ENCODE data around the gene TRMT112. TPM values are rescaled to one million over a fixed set of nuclear protein-coding genes. Genes with fewer than 3 reads are reported as not detected.

TRMT112 gene
- 100 to 1,000 TPM; 157 to 218 TPM for total RNA-seq

DNA sequence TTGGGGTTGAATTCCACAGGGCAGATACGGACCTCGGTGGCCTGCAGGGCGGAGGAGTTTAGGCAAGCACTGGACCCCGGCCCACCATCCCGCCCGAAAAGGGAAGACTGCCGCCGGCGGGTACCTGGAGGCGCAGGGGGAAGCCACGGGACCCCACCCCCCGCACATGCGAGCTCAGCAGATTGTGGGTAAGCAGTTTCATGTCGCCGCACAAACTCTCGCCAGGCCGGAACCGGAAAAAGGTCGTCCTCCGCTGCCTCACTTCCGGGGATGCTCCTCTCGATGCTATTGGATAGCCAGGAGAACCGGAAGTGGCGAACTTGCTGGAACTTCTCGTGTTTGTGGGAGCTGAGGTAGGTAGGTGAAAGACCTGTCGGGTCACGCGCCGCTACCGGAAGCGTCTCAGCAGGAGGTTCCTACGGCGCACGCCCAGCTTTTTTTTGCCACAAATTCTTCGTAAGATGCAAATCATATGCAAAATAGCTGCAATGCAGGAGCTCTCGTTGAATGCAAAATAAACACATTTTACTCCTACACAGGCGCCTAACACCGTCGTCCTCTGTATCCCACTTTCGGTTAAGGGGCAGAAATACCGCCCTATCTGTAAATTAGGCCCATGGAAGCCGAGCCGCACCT lies at the start of gene TRMT112:
Gene TRMT112, minus strand, starts transcription at position 235 of the 636 bp plus-strand sequence. Its CDS starts 33 bp downstream, at position 202.
- Mint-ChIP-seq H3K4me3 (peak within 1 kb of the TSS; percentile 92), H3K27me3 (no peaks in the 10 kb centered on the region), H3K27ac (peak within 1 kb of the TSS; percentile 97), H3K9me3 (no peaks in the 10 kb centered on the region), H3K4me1 (peaks cover 23% of the 10 kb centered on the region), H3K36me3 (ENCODE audit: low read depth) (peaks cover 81% of the 10 kb centered on the region)
- ATAC-seq (replicated peaks), result peak; percentile 87

DNA sequence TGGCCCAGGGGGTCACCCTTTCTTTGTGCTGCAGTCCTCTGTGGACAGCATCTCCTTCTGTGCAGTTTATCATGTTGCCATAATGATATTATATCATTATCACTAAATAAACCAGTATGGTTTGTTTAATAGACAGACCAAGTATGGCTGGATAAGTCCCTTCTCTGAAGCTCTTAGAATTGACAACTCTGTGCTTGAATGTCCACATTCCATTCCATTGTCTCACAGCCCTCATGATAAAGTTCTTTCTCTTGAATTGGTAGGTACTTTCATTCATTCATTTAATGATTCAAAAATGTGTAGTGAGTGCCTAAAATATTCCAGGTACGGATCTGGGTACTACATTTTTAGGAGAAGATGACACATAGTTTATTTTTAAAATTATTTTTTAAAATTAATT lies 49.4 kb upstream of the TRMT112 start:
- Mint-ChIP-seq H3K27ac (no peak overlapping the region), H3K4me1 (no peaks in the 10 kb centered on the region), H3K36me3 (ENCODE audit: low read depth) (peaks cover 90% of the 10 kb centered on the region), H3K4me3 (no peak overlapping the region), H3K9me3 (no peaks in the 10 kb centered on the region), H3K27me3 (no peaks in the 10 kb centered on the region)
- ATAC-seq (replicated peaks), result no peak

DNA sequence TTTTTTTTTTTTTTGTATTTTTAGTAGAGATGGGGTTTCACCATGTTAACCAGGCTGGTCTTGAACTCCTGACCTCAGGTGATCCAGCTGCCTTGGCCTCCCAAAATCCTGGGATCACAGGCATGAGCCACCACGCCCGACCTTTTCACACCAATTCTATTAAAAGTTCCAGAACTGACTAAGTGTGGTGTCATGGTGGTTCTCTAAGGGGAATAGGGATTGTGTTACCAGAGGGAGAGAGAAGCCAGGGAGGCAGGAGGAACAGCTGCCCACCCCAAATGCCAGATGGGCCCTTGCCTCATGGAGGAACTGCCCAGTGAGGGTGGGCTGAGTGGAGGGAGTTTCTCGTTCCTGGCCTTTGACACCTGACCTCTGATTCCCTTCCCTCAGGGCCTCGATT lies 47.6 kb upstream of the TRMT112 start:
- Mint-ChIP-seq H3K9me3 (no peaks in the 10 kb centered on the region), H3K4me1 (peaks cover 4% of the 10 kb centered on the region), H3K36me3 (ENCODE audit: low read depth) (peaks cover 92% of the 10 kb centered on the region), H3K4me3 (no peak overlapping the region), H3K27me3 (no peaks in the 10 kb centered on the region), H3K27ac (no peak overlapping the region)
- no peak for ATAC-seq (replicated peaks)

DNA sequence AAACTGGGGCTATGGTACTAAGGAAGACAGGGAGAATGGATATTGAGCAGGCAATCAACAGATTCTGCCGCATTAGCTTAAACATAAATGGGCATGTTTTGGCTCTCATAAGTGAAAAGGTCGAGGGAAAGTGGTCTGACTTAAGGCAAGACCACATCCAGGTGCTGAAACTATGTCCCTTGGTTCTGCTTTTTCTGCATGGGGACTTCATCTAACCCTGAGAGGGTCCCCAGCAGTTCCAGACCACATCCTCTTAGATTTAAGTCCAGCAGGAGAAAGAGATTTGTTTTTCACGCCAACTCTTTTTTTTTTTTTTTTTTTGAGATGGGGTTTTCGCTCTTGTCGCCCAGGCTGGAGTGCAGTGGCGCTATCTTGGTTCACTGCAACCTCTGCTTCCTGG lies 47.1 kb upstream of the TRMT112 start:
- Mint-ChIP-seq H3K4me1 (peaks cover 9% of the 10 kb centered on the region), H3K27ac (peak overlapping the region; percentile 56), H3K36me3 (ENCODE audit: low read depth) (peaks cover 93% of the 10 kb centered on the region), H3K27me3 (no peaks in the 10 kb centered on the region), H3K4me3 (no peak overlapping the region), H3K9me3 (no peaks in the 10 kb centered on the region)
- ATAC-seq (replicated peaks), result no peak

DNA sequence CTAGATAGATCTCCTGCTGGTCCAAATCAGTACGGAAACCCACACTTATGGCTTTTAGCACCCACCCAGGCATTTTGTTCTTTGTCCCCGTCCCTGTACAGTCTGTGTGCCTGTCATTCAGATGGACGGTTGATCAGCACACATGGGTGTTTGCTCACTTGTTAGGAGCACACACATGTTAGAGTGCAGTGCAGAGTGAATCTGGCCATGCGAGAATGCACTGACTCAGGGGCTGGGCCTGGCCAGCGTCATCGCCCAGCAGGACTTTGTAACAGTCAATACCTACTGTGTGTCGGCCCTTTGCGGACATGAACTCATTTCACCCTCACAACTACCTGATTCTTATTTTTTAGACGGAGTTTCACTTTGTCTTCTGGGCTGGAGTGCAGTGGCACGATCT lies 45.0 kb upstream of the TRMT112 start:
- H3K27me3 Mint-ChIP-seq, result no peaks in the 10 kb centered on the region
- H3K4me3 Mint-ChIP-seq, result no peak overlapping the region
- no peak for ATAC-seq (replicated peaks)
- no peak overlapping the region for H3K27ac Mint-ChIP-seq
- H3K9me3 Mint-ChIP-seq, result no peaks in the 10 kb centered on the region
- H3K36me3 Mint-ChIP-seq (ENCODE audit: low read depth), result peaks cover 81% of the 10 kb centered on the region
- peaks cover 17% of the 10 kb centered on the region for H3K4me1 Mint-ChIP-seq

- Mint-ChIP-seq H3K9me3 (no peaks in the 10 kb centered on the region), H3K4me1 (peaks cover 19% of the 10 kb centered on the region), H3K36me3 (ENCODE audit: low read depth) (peaks cover 78% of the 10 kb centered on the region), H3K27me3 (no peaks in the 10 kb centered on the region), H3K4me3 (no peak overlapping the region), H3K27ac (no peak overlapping the region)
- no peak for ATAC-seq (replicated peaks)
These were observed 44.3 kb upstream of the TRMT112 start for GRCh38 chr11:64361659-64362058.

DNA sequence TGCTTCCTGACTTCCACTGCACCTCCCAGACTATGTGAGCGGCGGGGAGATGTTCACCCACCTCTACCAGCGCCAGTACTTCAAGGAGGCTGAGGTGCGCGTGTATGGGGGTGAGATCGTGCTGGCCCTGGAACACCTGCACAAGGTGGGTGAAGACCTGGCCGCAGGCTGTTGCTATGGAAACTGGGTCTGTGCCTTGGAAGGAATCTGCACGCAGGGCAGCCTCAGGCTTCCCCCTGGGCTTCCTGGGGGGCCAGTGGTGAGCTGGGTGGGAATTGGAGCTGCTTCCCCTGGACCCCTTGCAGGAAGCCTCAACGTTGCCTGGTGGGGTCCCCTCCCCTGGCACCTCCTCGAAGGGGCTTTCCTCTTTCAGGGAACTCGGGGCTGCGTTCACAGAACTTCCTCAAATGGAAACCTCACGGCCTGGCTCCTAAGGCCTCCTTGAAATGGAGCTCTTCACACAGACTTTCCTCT lies 43.1 kb upstream of the TRMT112 start:
- H3K9me3 Mint-ChIP-seq, result no peaks in the 10 kb centered on the region
- H3K4me1 Mint-ChIP-seq, result peaks cover 22% of the 10 kb centered on the region
- H3K27ac Mint-ChIP-seq, result no peak overlapping the region
- H3K27me3 Mint-ChIP-seq, result no peaks in the 10 kb centered on the region
- peak overlapping the region; percentile 95 for H3K4me3 Mint-ChIP-seq
- ATAC-seq (replicated peaks), result no peak
- H3K36me3 Mint-ChIP-seq (ENCODE audit: low read depth), result peaks cover 71% of the 10 kb centered on the region

GRCh38 chr11:64359712-64360445 lies 42.5 kb upstream of the TRMT112 start:
- Mint-ChIP-seq H3K27me3 (no peaks in the 10 kb centered on the region), H3K36me3 (ENCODE audit: low read depth) (peaks cover 65% of the 10 kb centered on the region), H3K9me3 (no peaks in the 10 kb centered on the region), H3K27ac (peak overlapping the region; percentile 76), H3K4me3 (peak overlapping the region; percentile 95), H3K4me1 (peaks cover 22% of the 10 kb centered on the region)
- no peak for ATAC-seq (replicated peaks)

DNA sequence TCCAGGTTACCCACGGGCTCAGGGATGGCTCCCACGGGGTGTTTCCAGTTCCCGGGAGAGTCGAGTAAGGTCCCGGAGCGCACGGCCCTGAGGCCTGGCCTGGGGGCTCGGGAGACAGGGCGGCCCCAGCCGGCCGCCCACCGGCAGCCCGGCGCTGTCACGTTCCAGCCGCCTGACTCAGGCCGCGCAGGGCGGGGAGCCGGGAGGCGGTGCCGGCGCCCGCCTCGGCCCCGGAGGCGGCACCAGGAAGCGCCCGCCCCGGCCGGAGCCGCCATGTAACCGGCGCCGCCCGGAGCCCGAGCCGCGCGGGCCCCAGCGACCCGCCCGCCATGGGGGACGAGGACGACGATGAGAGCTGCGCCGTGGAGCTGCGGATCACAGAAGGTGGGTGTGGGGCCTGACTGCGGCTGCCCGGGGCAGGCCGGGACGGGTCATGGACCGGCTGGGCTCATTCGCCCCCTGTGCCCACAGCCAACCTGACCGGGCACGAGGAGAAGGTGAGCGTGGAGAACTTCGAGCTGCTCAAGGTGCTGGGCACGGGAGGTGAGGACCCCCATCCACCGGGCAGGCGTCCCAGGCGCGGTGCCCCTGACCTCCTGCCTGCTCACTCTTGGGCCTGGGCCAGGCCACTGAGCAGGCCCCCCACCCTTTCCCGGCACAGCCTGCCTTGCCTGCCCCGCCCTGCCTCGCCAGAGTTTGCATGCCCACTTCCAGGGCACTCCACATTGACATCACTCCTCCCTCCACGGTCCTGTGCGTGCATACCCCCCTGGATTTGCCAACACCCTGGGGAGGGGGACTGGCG lies 41.8 kb upstream of the TRMT112 start, which contains the start of gene RPS6KA4:
Gene RPS6KA4, plus strand, starts transcription at position 256 of the 805 bp plus-strand sequence. Its CDS starts 74 bp downstream, at position 330.
- peak; percentile 82 for ATAC-seq (replicated peaks)
- Mint-ChIP-seq H3K27ac (peak within 1 kb of the TSS; percentile 88), H3K9me3 (no peaks in the 10 kb centered on the region), H3K27me3 (no peaks in the 10 kb centered on the region), H3K36me3 (ENCODE audit: low read depth) (peaks cover 57% of the 10 kb centered on the region), H3K4me1 (peaks cover 22% of the 10 kb centered on the region), H3K4me3 (peak within 1 kb of the TSS; percentile 95)

DNA sequence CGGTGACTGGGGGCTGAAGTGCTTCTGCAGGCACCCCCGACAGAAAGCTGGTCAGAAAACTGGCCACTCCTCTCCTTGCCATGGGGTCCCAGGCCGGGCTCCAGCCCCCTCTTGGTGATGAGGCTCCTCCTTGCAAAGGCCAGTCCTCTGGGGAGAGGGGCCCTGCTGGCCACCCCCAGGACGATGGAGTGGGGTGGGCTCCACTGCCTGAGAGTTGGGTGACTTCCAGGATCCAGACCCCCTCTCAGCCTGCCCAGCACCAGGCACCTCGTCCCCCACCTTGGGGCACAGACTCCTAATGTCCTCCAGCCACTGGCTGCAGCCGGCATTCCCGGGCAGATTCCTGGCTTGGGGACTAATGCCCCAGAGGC lies 41.2 kb upstream of the TRMT112 start:
- no peaks in the 10 kb centered on the region for H3K9me3 Mint-ChIP-seq
- peaks cover 22% of the 10 kb centered on the region for H3K4me1 Mint-ChIP-seq
- ATAC-seq (replicated peaks), result no peak
- H3K36me3 Mint-ChIP-seq (ENCODE audit: low read depth), result peaks cover 51% of the 10 kb centered on the region
- peak overlapping the region; percentile 88 for H3K27ac Mint-ChIP-seq
- H3K27me3 Mint-ChIP-seq, result no peaks in the 10 kb centered on the region
- peak overlapping the region; percentile 95 for H3K4me3 Mint-ChIP-seq

GRCh38 chr11:64357904-64358535 lies 40.7 kb upstream of the TRMT112 start:
- H3K27ac Mint-ChIP-seq, result peak overlapping the region; percentile 88
- no peaks in the 10 kb centered on the region for H3K27me3 Mint-ChIP-seq
- peak; percentile 83 for ATAC-seq (replicated peaks)
- peak overlapping the region; percentile 95 for H3K4me3 Mint-ChIP-seq
- H3K36me3 Mint-ChIP-seq (ENCODE audit: low read depth), result peaks cover 46% of the 10 kb centered on the region
- H3K9me3 Mint-ChIP-seq, result no peaks in the 10 kb centered on the region
- peaks cover 22% of the 10 kb centered on the region for H3K4me1 Mint-ChIP-seq

DNA sequence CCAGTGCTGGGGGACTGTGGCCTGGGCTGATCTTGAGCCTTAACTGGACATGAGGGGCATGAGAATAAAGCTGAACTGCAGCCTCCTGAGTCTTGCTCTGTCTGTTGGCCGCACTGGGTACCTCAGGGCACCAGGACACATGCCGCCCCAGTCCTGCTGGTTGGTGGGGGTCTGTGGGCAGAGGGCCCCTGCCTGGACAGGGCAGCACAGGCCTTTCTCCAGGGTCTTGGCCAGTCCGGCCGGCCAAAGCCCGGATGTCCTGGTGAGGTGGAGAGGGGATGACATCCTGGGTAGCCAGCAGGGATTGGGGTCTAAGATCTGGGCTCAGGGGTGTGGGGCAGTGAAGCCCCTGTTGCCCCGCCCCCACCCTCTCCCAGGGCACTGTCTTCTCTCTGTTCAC lies 40.1 kb upstream of the TRMT112 start:
- Mint-ChIP-seq H3K27ac (peak overlapping the region; percentile 88), H3K9me3 (no peaks in the 10 kb centered on the region), H3K36me3 (ENCODE audit: low read depth) (peaks cover 41% of the 10 kb centered on the region), H3K27me3 (no peaks in the 10 kb centered on the region), H3K4me3 (peak overlapping the region; percentile 95), H3K4me1 (peaks cover 22% of the 10 kb centered on the region)
- no peak for ATAC-seq (replicated peaks)

DNA sequence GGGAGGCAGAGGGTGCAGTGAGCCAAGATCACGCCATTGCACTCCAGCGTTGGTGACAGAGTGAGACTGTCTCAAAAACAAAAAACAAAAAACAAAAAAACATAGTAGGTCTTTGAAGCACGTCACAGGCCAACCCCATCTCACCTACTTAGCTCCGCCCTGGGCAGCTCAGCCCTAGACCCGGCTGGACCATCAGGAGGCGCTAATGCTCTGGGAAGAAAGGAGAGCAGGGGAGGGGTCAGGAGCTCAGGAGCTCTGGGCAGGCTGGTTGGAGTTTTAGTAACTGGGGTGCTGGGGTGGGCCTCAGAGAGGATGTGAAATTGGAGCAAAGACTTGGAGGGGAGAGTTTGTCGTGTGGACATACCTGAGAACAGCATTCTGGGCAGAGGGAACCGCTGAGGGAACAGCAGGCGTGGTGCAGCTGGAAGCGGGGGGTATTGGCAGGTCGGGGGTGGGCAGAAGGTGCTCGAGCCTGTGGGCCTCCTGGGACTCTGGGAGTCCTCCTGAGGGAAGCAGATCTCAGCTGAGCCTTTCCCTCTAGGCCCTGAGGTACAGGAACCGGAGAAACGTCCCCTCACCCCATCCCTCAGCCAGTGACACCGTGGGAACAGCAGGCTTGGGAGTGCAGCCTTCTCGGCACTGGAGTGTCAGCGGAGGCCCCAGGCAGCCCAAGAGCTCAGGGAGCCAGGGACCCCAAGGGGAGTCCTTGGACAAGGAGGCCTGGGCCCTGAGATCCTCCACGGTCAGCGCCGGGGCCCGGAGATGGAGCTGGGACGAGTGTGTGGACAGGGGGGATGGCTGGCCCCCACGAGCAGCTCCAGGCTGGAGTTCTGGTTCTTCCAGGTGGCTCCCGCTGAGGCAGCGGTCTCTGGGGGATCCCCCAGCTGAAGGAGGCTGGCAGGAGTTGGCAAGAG lies 39.4 kb upstream of the TRMT112 start:
- peaks cover 34% of the 10 kb centered on the region for H3K36me3 Mint-ChIP-seq (ENCODE audit: low read depth)
- H3K4me1 Mint-ChIP-seq, result peaks cover 22% of the 10 kb centered on the region
- no peaks in the 10 kb centered on the region for H3K9me3 Mint-ChIP-seq
- H3K27ac Mint-ChIP-seq, result no peak overlapping the region
- peak overlapping the region; percentile 49 for H3K4me3 Mint-ChIP-seq
- ATAC-seq (replicated peaks), result peak; percentile 17
- H3K27me3 Mint-ChIP-seq, result no peaks in the 10 kb centered on the region
